GM19099 (cell line): ENCODE results near the gene ADORA2A.

Source experiments
- POLR2A ChIP-seq: IDR thresholded peaks from 3 replicates; pipeline ENCODE4 v1.6.1; 2011; ENCODE audit warnings: low read depth; ENCODE audit not compliant: insufficient read length; ENCODE audit errors: extremely low read depth

Gene ADORA2A

GRCh38 chr22:24466716-24467328, 39.4 kb downstream of the ADORA2A start:
- no peak for TF ChIP-seq POLR2A

GRCh38 chr22:24467340-24467739, 39.9 kb downstream of the ADORA2A start:
- no peak for TF ChIP-seq POLR2A

GRCh38 chr22:24471570-24471969, 44.2 kb downstream of the ADORA2A start:
- no peak for TF ChIP-seq POLR2A

GRCh38 chr22:24473284-24473683, 45.9 kb downstream of the ADORA2A start:
- TF ChIP-seq POLR2A: no peak

DNA sequence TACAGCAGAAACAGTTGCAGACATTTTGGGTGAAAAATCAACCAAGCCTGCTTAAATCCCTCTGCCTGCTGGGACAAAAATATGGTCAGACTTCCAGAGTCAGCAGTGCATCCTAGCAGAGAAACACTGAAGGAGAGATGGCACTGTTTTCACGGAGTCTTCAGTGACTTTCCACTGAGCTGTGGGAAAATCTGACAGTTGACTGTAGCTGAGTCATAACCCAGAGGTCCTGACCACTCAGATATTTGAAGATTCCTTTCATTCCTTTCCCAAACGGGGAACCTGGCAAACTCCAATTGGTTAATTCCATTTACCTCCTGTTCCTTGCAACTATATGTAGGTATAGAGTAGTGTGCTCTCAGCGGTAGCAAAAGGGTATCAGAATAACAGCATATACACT, 46.8 kb downstream of the ADORA2A start:
- TF ChIP-seq POLR2A: no peak

DNA sequence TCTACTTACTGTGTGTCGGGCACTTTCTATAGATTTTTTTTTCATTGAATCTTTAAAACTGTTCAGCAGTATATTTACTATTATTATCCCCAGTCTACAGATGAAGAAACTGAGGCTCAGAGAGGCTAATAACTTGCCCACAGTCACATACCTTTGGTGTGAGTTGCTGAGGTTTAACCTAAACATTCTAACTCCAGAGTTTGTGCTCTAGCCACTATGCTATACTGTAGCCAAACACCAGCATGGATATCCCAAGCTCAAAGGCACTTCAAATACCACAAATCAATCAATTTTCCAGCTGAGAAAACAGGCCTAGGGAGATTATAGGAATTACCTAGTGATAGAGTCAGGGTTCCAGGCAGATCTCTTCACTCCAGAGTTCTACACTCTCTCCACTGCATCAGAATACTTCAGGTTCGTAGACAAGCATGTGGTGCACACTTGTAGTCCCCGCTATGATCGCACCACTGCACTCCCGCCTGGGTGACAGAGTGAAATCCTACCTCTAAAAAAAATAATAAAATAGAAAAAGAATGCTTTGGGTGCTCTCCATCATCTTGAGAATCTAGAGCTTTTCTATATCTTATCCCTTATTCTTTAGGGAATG, 47.4 kb downstream of the ADORA2A start:
- no peak for TF ChIP-seq POLR2A

GRCh38 chr22:24481641-24482040, 54.2 kb downstream of the ADORA2A start:
- TF ChIP-seq POLR2A: no peak

DNA sequence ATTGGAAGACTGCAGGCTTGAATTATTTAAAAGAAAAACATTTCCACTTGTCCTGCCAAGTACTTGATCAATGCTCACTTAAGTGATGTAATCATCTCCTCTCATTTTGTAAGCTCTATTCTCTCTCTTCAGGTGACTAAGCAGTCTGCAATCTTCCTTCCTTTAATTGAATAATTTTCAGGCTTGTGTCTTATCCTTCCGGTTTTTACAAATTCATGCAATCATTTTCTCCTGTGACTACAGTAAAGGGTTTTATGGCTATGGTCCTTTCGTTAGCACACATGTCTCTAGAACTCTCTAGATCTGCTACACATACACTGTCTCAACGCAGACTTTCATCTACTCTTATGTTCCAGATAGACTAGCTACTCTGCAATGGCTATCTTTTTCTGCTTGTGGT, 55.2 kb downstream of the ADORA2A start:
- TF ChIP-seq POLR2A: no peak

- TF ChIP-seq POLR2A: no peak
Measured at GRCh38 chr22:24482998-24483397, 55.6 kb downstream of the ADORA2A start.

DNA sequence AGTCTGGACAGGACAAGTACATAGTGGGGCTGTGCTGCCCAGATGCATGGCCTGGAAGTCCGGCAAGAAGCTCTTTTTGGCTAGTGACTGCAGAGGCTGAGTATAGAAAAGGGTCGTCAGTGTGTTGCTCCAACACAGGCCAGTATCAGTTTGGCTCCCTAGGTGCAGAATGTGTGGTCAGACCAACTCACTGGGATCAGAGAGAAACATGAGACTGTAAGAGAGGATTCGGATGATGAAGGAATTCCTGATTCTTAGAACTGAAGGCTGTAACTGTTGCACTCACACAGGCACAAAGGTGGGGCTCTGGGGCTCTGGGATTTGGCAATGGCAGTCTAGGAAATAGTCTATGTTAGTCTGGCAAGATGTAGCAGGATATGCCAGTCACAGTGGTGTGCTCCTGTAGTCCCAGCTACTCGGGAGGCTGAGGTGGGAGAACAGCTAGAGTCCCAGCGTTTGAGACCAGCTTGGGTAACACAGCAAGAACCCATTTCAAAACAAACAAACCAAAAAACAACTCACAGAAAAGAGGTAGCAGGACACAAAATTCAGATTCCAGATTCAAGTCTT, 56.7 kb downstream of the ADORA2A start:
- no peak for TF ChIP-seq POLR2A

- no peak for TF ChIP-seq POLR2A
Measured at GRCh38 chr22:24485170-24485569, 57.8 kb downstream of the ADORA2A start.

- TF ChIP-seq POLR2A: no peak
Measured at GRCh38 chr22:24485608-24486007, 58.2 kb downstream of the ADORA2A start.

DNA sequence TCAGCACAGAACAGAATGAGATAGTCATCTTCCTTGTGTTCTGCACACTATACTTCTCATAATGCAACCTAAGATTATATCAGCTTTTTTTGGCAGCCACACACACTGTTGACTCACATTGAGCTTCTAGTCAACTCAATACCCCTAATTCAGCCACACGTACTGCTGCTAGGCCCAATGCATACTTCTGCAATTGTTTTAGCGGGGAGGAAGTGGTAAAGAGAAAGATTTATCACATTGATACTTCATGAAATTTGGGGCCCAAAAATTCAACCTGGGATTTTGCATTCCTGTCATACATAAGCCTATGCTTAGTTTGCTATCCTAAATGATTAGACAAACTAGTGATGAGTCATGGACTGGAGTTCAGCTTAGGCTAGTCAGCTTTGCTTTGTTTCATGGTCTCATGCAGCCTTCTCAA, 59.1 kb downstream of the ADORA2A start:
- TF ChIP-seq POLR2A: no peak

DNA sequence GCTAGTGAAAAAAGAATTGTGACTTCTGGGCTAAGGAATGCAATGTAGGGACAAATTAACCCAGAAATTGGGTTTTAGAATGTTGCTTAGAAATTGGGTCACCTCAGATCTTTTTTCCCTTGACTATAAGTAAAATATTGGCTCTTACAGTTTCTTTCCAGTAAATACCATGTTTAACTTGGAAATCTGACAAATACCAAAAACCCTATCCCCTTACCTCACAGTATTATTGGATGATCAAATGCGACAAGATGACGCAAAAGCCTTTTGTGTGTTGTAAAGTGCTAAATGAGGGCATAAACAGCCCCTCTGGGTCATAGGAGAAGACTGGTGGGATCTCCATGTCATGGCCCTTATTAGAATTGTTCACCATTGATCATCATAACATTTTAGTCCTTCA, 61.6 kb downstream of the ADORA2A start:
- no peak for TF ChIP-seq POLR2A
